ELR (cell line): ENCODE results near the gene HPCAL1.
A peak's percentile ranks its signal among the peaks of the same experiment; 100 is the strongest.

ENCODE experiments used
- DNase-seq: peaks from one replicate; pipeline ENCODE4 v3.0.0-alpha.2; 2015; ENCODE audit warnings: low read depth

Gene HPCAL1

GRCh38 chr2:10337449-10338269 is 35.0 kb downstream of the HPCAL1 start:
- no peak for DNase-seq

- no peak for DNase-seq
These were observed 35.8 kb downstream of the HPCAL1 start for GRCh38 chr2:10338270-10339188.

GRCh38 chr2:10339647-10340592 is 37.2 kb downstream of the HPCAL1 start:
- no peak for DNase-seq

- DNase-seq: no peak
These were observed 37.9 kb downstream of the HPCAL1 start for GRCh38 chr2:10340593-10340975.

GRCh38 chr2:10341193-10341592 is 38.5 kb downstream of the HPCAL1 start:
- no peak for DNase-seq

GRCh38 chr2:10342245-10342951 is 39.7 kb downstream of the HPCAL1 start:
- no peak for DNase-seq

GRCh38 chr2:10343191-10343590 is 40.5 kb downstream of the HPCAL1 start:
- no peak for DNase-seq

GRCh38 chr2:10343658-10344057 is 41.0 kb downstream of the HPCAL1 start:
- no peak for DNase-seq

GRCh38 chr2:10344105-10345066 is 41.7 kb downstream of the HPCAL1 start:
- peak; percentile 50 for DNase-seq

- DNase-seq: no peak
These were observed 42.4 kb downstream of the HPCAL1 start for GRCh38 chr2:10345126-10345525.

GRCh38 chr2:10345813-10346212 is 43.1 kb downstream of the HPCAL1 start:
- DNase-seq: no peak

- DNase-seq: peak; percentile 78
These were observed 44.3 kb downstream of the HPCAL1 start for GRCh38 chr2:10346929-10347561.

GRCh38 chr2:10347562-10347948 is 44.9 kb downstream of the HPCAL1 start:
- DNase-seq: no peak

- no peak for DNase-seq
These were observed 46.2 kb downstream of the HPCAL1 start for GRCh38 chr2:10348891-10349290.

GRCh38 chr2:10350761-10351160 is 48.1 kb downstream of the HPCAL1 start:
- no peak for DNase-seq

- no peak for DNase-seq
These were observed 49.7 kb downstream of the HPCAL1 start for GRCh38 chr2:10352361-10352760.

- no peak for DNase-seq
These were observed 50.3 kb downstream of the HPCAL1 start for GRCh38 chr2:10352972-10353371.

- DNase-seq: no peak
These were observed 51.2 kb downstream of the HPCAL1 start for GRCh38 chr2:10353931-10354330.

- no peak for DNase-seq
These were observed 51.7 kb downstream of the HPCAL1 start for GRCh38 chr2:10354399-10354798.
